ENCODE measurements around the gene MARCHF5. TPM values are rescaled to one million over a fixed set of nuclear protein-coding genes. Genes with fewer than 3 reads are reported as not detected.

MARCHF5 gene
- total and polyA plus RNA-seq, 2 of the 8 experiments (the other 6 are each of a cell fraction or from before 2014, with no cell fraction given), result 8.7 to 26.8 TPM

- Histone ChIP-seq H3K9ac (replicated peaks in 1 of 4; ENCODE audit: extremely low read depth in 1 of 4, low read depth in 3 of 4, low read length in 3 of 4) (no peak overlapping the region), H4K20me1 (replicated peaks in 1 of 2; ENCODE audit: control insufficient read depth in 1 of 2, insufficient read depth in 2 of 2, low read length in 2 of 2) (peaks cover 0 to 2% of the 10 kb centered on the region in 2 experiments), H2BK12ac (ENCODE audit: low read depth, low read length) (no peak overlapping the region), H3K56ac (replicated peaks; ENCODE audit: insufficient read length, low read depth, low read length) (no peak overlapping the region), H2AK5ac (ENCODE audit: low read depth, low read length) (no peak overlapping the region), H3K4me1 (replicated peaks in 1 of 4; ENCODE audit: control insufficient read depth in 3 of 4, insufficient read depth in 4 of 4, low read length in 3 of 4) (peaks cover 4 to 11% (median 7%) of the 10 kb centered on the region in 4 experiments; a peak in 6 of 7 replicates), H3K27me3 (replicated peaks in 1 of 4; ENCODE audit: control insufficient read depth in 3 of 4, extremely low read depth in 1 of 4, insufficient read depth in 3 of 4, low read length in 3 of 4) (no peaks in the 10 kb centered on the region), H3K27ac (ENCODE audit: low read depth, low read length) (no peak overlapping the region), H2AFZ (ENCODE audit: low read length) (no peak overlapping the region), H3K23me2 (ENCODE audit: low read depth, low read length) (no peaks in the 10 kb centered on the region), H3K79me2 (ENCODE audit: control insufficient read depth in 1 of 2, insufficient read depth in 2 of 2, low read length in 2 of 2) (no peaks in the 10 kb centered on the region), H4K91ac (replicated peaks; ENCODE audit: insufficient read length, low read length) (no peak overlapping the region), H2BK20ac (ENCODE audit: low read length) (no peak overlapping the region), H3K4ac (replicated peaks; ENCODE audit: insufficient read length, low read depth, low read length) (no peak overlapping the region), H3K79me1 (ENCODE audit: low read depth, low read length) (no peaks in the 10 kb centered on the region), H2BK120ac (replicated peaks; ENCODE audit: low read depth, low read length) (no peak overlapping the region), H4K8ac (ENCODE audit: extremely low read depth, insufficient read depth, low read length) (no peak overlapping the region), H4K5ac (ENCODE audit: insufficient read length, low read depth, low read length) (no peak overlapping the region), H3K4me3 (ENCODE audit: extremely low read depth in 1 of 4, insufficient read depth in 2 of 4, low read depth in 3 of 4, low read length in 4 of 4) (no peak overlapping the region), H3K36me3 (ENCODE audit: control insufficient read depth in 2 of 4, insufficient read depth in 4 of 4, low read length in 3 of 4) (peaks cover 2 to 25% (median 15%) of the 10 kb centered on the region in 4 experiments; a peak in 7 of 8 replicates), H3K4me2 (ENCODE audit: insufficient read depth in 1 of 2, low read depth in 2 of 2, low read length in 2 of 2) (no peak overlapping the region), H2BK5ac (ENCODE audit: low read depth, low read length) (no peak overlapping the region), H2BK15ac (ENCODE audit: low read length) (no peak overlapping the region), H3K18ac (ENCODE audit: extremely low read depth, low read length) (no peak overlapping the region), H3K23ac (ENCODE audit: insufficient read length) (no peak overlapping the region), H3K9me3 (ENCODE audit: insufficient read depth in 2 of 2, low read depth in 1 of 2, low read length in 1 of 2) (no peaks in the 10 kb centered on the region), H3K14ac (ENCODE audit: insufficient read length) (no peak overlapping the region)
- DNase-seq (ENCODE audit: low read depth in 1 of 2, low spot score in 2 of 2) (no peak), FAIRE-seq (no peak)
- no peak for TF ChIP-seq TAF1 (IDR thresholded peaks at IDR 0.05; ENCODE audit: low read depth, low read length)
- no peak for TF ChIP-seq ASH2L (IDR thresholded peaks at IDR 0.05; ENCODE audit: low read length)
- TF ChIP-seq CHD1 (IDR thresholded peaks at IDR 0.05; ENCODE audit: low read depth, low read length), result no peak
- TF ChIP-seq SIN3A (conservative IDR thresholded peaks at IDR 0.05 in 1 of 2, IDR thresholded peaks at IDR 0.05 in 1 of 2; ENCODE audit: low read depth in 1 of 2, low read length in 2 of 2), result no peak
- WGBS, 2 experiments (ENCODE audit: extremely low coverage in 1 of 2, insufficient coverage in 1 of 2, insufficient read length in 1 of 2, insufficient replicate concordance in 2 of 2, low coverage in 1 of 2, low lambda C conversion rate in 2 of 2, missing lambda C conversion rate in 1 of 2), result 93% methylated on average over 4 of the region's 4 CpGs; no CpG with 5 or more reads in 1 of the 2 experiments
- ChIA-PET CTCF (ENCODE audit: partially characterized antibody) (no interaction called here), POLR2A (ENCODE audit: partially characterized antibody) (no interaction called here)
These were observed 59.4 kb downstream of the MARCHF5 start for GRCh38 chr10:92350411-92350810.

Measured in H1 (cell line).